HG02840 (cell line): ENCODE results near the gene PAN3.
A peak's percentile ranks its signal among the peaks of the same experiment; 100 is the strongest.

Source experiments
- ATAC-seq: cut with Tn5 transposase; IDR thresholded peaks from one replicate; pipeline ENCODE4 v1.9.1; 2021; ENCODE audit warnings: mild to moderate bottlenecking, moderate library complexity, moderate number of reproducible peaks; ENCODE audit not compliant: unreplicated experiment, low FRiP score

PAN3 gene

DNA sequence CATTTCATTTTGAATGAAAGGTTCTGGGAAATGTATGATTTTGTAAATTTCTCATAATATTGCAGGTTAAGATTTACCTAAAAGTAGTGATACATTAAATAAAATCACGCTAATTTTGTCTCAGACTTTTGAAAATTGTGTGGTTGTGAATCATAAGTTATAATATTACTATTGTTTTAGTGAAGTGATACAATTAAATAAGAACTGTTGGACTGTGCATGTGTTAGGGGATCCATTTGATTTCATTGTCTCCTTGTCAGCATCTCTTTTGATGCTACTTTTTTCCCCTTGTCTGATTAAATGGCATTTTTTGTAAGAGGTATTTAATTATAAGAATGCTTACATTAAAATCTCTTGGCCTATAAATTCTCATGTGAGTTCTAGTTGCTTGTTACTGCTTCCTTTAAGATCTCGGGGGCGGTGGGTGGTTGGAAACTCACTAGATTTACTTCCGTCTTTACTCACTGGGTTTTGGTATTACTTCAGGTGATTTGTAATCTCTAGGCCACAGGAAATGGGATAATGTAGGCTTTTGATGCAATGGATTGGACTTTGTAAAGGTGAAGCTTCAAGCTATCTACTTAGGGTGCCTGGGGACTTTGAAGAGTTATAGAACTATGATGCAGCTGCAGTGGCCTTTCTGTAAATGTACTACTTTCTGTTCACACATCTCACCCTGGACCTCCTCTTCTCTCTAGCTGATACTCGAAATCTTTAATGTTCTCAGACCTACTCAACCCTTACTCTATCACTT lies 66.5 kb downstream of the PAN3 start:
- ATAC-seq = no peak

DNA sequence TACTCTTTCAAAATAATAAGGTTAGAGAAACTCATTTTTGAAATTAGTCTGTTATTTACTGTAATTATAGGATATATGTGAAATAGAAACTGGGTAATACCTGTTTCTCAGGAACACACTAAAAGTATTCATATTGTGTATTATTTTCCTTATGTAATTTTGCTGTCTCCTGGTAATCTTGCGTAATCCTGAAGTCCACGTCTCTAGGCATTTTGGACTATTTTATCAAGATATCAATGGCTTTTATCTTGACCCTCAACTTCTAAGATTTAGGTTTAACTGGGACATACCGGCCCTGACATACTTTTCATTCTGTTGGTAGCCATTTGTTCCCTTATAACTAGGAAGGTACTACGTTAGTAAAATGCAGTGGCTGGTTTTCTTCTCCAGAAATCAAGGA lies 80.3 kb downstream of the PAN3 start:
- ATAC-seq = no peak

DNA sequence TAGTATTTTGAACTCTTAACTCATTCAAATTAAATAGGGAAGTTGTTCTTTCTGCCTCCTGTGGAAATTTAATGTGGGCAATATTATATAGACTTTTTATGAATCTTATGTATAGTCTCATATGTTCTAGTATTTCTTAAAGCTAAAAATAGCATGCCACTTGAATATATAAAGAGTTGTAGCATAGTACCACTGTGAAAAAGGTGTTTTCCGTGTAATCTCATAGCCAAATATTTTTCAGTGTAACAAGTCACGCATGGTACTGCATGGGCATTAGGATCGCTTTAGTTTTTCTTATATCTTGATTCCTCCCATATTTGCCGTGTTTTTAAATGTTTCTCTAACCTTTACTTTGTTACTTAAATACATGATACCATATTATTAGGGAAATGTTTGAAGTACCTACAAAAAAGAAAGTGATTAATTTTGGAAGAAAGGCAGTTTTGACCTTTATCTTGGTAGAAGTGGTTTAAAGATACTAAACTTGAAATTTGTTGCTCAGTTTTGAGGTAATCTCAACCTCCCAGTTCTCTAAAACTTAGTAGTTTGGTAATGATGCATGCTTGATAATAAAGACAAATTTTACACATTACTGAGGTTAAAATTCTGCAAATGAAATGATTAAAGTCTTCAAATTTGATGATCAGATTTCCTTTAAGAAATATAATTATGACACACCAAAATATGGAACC lies 81.2 kb downstream of the PAN3 start:
- no peak for ATAC-seq

DNA sequence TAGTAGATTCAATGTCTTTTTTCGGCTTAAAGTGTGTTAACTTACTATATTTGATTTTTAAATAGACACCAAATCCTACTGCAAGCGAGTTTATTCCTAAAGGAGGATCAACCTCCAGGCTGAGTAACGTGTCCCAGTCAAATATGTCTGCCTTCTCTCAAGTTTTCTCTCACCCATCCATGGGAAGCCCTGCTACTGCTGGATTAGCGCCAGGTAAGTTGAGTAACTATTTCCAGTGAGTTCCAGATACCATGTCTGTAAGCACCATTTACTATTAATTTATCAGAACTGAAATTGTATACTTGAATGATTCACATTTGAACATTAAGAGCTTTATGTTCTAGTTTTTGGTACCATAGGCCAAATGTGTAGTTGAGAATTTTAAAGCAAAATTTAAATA lies 81.8 kb downstream of the PAN3 start:
- no peak for ATAC-seq

DNA sequence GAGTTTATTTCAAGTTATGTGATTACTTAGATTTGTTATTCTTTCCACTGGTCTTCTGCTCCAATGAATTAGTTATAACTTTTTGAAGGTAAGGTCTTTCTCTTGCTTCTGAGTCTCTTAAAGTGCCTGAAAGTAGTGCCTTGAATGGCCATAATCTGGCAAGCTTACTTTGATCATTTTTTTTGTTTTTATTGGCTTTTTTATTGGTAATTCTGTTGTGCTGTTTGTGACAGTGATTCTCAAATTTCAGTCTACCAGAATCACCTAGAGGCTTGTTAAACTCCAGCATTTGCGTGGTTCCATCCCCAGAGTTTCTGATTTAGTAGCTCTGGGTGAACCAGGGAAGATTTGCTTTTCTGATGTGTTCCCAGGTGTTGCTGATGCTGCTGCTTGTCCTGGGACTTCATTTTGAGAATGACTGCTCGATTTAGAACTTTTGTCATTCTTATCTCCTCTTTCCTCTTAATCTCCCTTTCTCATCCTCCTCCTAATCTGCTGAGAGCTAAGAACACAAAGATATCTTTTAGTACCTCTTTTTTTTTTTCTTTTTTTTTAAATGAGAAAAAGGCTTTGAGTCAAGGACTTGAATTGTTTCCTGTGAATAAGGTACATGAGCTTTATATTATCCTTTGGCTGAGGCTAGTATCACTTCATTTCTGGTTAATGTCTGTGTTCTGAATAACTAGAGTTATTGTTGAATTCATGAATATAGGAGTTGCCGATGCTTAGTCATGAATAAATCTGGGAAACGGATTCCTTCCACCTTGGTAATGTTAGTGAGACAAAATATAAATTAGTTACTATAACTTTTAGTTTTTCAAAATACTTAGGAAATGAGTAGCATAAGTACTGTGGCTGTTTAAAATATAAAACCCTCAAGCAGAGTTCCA lies 91.4 kb downstream of the PAN3 start:
- no peak for ATAC-seq

DNA sequence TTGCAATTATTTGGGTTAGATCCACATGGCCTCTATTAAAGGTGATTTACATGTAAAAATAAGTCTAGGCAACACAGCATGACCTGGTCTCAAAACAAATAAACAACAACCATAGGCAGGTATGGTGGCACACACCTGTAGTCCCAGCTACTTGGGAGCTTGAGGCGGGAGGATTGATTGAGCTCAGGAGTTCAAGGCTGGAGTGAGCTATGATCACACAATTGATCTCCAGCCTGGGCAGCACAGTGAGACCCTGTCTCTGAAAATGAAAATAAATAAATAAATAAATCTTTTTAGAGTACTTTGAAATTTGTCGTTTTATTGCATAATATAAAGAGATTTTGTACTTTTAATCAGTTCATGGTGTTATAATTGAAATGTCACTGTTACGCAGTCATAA lies 93.3 kb downstream of the PAN3 start:
- ATAC-seq = no peak

DNA sequence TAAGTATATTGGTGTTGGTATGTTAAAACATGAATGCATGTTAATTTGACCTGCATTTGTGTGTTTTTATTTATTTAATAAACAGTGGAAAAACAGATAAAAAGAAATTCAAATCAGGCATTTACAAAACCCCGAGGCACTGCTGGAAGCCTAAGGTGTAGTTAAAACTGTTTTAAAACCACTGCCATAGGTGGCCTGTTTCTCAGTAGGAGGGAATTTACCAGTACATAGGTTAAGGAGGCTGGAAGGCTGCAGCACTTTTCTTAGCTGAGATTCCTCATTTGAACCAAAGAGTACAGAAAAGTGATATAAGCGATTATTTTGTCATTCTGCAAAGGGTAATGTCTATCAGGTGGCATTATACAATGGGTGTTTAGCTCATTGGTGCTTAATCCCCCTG lies 99.6 kb downstream of the PAN3 start:
- ATAC-seq = no peak

DNA sequence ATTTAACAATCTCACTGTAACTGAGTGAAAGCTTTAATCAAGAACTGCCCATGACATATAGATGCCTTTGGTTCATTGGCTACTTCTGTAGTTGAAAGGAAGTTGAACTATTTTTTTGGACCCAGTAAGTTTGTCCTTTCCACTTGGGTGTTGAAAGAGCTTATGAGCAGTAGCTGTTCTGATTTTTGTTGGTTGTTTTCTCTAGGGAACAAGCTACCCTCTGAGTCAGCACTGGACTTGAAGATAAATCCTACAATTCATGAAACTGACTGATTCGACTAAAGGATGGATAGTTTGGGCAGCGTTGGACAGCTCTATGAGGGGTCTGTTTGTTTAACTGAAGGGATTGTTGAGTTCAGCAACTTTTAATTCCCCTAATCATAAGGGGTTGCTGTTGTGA lies 101.0 kb downstream of the PAN3 start:
- ATAC-seq = no peak

DNA sequence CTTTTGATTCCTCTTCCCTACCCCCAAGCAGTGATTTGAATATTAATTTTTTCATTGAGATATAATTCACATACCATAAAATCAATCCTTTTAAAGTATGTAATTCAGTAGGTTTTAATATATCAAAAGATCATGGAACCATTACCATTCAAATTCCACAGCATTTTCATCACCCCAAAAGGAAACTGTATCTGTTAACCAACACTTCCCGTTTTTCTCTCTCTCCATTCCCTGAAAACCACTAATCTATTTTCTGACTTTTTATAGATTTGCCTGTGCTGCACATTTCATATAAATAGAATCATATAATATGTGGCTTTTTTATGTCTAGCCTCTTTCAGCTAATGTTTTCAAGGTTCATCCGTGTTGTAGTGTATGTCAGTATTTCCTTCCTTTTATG lies 107.1 kb downstream of the PAN3 start:
- no peak for ATAC-seq

DNA sequence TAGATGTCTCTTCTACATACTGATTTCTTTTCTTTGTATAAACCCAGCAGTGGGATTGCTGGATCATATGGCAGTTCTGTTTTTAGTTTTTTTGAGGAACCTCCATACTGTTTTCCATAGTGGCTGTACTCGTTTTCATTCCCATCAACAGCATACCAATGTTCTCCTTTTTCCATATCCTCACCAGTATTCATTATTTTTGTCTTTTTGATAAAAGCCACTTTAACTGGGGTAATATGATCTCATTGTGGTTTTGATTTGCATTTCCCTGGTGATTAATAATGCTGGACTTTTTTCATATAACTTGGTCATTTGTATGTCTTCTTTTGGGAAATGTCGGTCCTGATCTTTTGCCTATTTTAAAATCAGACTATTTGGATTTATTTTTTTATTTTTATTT lies 108.5 kb downstream of the PAN3 start:
- no peak for ATAC-seq

DNA sequence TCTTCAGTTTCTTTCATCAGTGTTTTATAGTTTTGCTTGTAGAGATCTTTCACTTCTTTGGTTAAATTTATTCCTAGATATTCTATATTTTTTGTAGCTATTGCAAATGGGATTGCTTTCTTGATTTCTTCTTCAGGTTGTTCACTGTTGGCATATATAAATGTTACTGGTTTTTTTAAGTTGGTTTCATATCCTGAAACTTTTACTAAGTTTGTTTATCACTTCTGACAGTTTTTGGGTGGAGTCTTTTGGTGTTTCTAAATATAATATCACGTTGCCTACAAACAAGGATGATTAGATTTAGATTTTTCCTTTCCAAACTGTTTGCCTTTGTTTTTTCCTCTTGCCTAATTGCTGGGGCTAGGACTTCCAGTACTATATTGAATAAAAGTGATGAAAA lies 109.7 kb downstream of the PAN3 start:
- ATAC-seq = no peak

DNA sequence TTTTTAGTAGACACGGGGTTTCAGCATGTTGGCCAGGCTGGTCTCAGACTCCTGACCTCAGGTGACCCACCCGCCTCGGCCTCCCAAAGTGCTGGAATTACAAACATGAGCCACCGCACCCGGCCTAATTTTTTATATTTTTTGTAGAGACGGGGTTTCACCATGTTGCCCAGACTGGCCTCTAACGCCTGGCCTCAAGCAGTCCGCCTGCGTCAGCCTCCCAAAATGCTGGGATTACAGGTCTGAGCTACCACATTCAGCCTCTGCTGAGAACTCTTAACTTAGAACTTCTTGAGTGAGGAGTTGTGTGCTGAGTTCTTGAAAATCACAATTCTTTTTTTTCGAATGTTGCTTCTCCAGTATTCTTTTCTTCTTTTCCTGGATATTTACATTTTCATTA lies 112.2 kb downstream of the PAN3 start:
- no peak for ATAC-seq

DNA sequence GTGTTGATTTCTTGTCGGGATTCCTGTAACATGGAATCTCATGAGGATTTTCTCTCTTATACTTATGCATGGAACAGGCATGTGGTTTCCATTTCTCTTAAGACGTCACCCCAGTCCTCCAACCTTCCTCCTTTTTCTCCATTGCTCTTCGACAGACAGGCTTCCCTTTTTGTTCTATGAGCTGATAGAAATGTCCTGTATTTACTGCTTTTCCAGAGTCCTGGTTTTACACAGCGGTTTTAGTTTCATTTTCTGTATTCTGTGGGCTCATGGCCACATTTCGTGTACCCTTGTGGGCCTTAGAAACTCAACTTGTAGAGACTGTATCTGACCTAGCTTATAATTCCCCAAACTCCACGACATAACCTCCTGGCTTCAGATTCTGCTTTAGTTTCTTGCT lies 113.1 kb downstream of the PAN3 start:
- no peak for ATAC-seq

DNA sequence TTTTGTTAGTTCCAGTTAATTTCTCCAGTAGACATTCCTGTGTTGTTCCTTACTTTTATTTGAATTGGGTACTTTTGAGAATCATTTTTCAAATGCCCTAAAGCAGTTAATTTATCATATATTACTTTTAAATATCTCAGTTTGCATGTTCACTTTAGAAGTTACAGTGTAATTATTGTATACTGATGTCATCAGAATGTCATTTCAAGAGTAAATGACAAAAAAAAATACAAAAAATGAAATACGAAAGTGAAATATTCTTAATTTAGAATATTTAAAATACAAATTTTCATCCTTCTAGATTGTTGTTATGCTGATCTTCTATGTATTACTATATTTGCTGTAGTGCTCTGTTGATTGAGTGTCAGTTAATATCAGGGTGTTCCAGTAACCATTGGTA lies 114.2 kb downstream of the PAN3 start:
- no peak for ATAC-seq

DNA sequence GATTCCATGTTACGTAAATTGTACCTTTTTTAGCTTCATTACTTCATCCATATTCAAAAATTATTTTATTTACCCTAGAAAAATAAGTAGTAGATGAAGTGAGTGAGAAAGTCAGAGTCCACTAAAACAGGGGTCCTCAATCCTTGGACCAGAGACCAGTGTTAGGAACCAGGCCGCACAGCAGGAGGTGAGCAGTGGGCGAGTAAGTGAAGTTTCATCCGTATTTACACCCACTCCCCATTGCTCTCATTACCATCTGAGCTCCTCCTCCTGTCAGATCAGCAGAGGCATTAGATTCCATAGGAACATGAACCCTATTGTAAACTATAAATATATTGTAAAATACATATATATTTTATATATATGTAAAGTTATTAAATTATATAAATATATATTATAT lies 119.0 kb downstream of the PAN3 start:
- no peak for ATAC-seq

DNA sequence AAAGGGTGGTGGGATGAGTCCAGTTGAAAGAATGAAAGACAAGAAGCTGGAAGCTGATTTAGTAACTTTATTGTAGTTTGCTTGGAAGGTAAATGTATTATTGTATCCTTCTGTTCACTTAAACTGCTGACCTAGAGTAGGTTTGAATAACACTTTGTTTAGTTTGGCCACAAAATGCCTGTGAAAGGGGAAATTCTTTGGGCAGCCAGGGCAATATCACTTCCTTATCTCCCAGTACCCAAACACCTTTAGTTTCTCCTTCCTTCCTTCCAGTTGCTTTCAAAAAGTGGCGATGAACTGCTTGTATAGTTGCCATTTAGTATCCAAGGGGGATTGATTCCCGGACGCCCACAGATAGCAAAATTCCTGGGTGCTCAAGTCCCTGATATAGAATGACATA lies 120.1 kb downstream of the PAN3 start:
- no peak for ATAC-seq

DNA sequence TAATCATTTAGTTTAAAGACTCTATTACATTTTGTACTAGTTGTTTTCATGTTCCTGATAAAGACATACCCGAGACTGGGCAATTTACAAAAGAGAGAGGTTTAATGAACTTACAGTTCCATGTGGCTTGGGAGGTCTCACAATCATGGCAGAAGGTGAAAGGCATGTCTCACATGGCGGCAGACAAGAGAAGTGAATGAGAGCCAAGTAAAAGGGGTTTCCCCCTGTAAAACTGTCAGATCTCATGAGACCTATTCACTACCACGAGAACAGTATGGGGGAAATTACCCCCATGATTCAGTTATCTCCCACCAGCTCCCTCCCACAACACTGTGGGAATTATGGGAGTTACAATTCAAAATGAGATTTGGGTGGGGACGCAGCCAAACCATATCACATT lies 129.2 kb downstream of the PAN3 start:
- ATAC-seq = no peak

DNA sequence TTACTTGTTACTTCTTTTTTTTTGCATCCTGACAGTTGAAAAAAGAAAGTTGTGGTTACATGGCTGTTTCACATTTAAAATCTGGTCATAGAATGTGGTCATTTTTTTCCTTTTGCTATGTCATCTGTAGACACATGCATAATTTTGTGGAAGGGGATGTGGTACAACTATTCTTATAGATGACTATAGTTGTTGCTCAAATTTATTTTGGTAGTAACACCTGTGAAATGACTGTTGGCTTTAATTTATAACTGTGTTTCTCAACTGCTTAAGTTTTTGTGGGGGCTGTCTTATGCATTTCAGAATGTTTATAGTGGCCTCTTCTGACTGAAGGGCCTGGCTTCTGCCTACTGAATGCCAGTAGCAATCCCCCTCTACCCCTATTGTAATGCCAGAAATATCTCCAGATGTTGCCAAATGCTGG lies 130.5 kb downstream of the PAN3 start:
- ATAC-seq = peak; percentile 99

DNA sequence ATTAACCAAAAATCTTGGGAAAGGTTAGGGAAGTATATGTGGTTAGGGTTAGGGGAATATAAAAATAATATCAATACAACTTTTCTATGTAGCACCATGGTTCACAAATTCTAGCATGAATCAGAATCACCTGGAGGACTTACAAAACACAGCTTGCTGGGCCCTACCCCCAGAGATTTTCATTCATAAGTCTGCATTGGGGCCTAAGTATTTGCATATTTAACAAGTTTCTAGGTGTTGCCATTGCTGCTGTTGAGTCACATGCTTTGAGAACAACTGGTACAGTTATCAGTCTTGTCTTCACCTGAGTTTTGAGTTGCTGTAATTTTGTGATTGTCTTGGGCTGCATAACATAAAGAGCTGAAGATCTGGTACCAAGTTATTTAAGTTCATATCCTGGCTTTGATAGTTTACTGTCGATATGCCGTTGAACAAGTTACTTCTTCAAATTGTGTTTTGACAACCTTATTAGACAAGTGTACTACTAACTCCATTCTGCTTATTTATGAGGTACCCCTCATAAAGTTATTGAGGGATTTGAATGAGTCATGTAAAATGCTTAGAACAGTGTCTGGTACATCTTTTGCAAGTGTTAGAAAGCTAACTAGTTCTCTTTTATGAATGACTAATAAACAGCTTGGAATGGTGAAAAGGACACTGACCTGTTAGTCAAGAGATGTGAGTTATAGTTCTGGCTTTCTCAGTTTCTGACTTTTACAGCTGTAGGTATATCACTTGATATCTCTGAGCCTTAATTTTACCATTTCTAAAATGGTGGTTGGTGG lies 132.9 kb downstream of the PAN3 start:
- ATAC-seq = no peak

DNA sequence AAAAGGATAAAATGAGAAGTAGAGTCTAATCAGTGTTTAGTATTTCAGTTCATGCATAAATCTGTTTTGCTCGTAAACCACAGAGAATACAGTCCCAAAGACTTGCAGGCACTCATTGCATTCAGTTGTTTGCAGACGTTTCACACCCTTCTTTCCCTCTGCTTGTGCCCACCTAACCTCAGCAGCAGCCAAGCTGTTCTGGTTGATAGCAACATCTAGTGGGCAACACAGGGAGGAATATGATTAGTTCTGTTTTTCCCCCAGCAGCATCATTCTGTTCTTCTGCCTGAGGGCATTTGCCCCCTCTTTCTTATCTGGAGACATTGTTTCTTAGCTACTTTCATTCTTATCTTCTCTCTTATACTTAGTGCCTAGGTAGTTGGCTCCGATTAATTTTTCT lies 135.6 kb downstream of the PAN3 start:
- no peak for ATAC-seq

DNA sequence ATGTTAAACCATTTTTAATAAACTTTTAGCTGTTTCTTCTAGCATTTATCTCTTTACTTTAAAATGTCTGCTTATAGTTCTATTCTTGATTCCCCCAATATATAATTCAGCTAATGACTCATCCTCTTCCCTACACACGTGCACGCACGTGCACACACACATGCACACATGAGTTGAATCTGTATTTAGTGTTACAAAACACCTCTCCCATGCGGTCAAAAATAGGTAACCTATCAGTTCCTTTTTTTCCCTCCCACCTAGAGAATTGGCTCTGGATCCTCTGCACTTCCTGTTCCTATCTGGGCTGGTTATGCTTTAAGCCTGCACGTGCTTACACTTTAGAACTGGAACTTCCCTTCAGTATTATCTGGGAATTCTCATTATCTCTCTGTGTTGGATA lies 144.1 kb downstream of the PAN3 start:
- ATAC-seq = no peak
